ENCODE results near the gene GPR171. TPM values are rescaled to one million over a fixed set of nuclear protein-coding genes. Genes with fewer than 3 reads are reported as not detected.

Gene GPR171
- total and polyA plus RNA-seq, 2 of the 13 experiments (the other 11 are each of a cell fraction or from before 2014, with no cell fraction given) = not detected

DNA sequence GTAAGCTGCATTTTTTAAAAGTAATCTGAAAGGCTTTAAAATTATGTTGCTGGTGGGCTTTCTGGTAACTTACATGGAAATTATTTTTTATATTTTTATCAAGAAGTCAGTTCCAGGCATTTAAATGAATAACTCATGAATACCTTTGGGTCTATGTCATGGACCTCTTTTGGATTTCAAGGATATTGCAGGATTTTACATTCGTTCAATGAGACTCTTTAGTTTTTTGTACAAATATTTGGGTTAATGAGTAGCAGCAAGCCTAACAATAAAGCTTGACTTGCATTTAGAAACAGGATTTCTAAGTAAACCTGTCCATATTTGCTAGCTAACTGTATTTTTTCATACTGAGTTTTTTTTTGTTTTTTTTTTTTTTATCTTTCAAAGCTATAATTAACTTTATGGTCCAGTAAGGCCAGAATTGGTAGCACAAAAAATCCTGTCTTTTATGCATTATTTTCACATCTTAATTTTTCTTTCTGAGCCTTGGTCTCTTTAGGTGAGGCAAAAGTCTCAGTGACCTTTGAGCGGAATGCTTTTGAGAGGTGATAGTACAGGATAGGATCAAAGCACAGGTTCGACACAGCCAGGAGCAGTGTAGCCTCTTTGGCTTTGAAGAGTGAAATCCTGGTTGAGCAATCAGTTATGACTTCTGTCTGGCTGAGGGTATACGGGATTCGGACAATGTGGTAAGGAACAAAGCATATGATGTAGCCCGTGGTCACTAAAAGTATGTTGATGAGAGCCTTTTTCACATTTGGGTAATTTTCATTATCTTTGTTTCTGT, 4.8 kb downstream of the GPR171 start (continued):
- TF ChIP-seq ZBTB40 (IDR thresholded peaks at IDR 0.05) = peak; percentile 16; the same call in 1 of the 2 replicates
- peak; percentile 29; the same call in 1 of the 2 replicates for TF ChIP-seq ZBTB40 (CRISPR knock-in tag; IDR thresholded peaks at IDR 0.05)
- no peak for TF ChIP-seq ZNF350 (CRISPR knock-in tag; IDR thresholded peaks at IDR 0.05; ENCODE audit: borderline replicate concordance, low read depth)
- no peak for TF ChIP-seq FIP1L1 (IDR thresholded peaks at IDR 0.05; ENCODE audit: borderline replicate concordance, insufficient read depth, low read depth, low read length)
- TF ChIP-seq ARNT2 (CRISPR knock-in tag; IDR thresholded peaks at IDR 0.05; ENCODE audit: low read depth) = no peak
- no peak for TF ChIP-seq EED (CRISPR knock-in tag; IDR thresholded peaks at IDR 0.05)
- no peak for TF ChIP-seq NPAS2 (CRISPR knock-in tag; IDR thresholded peaks at IDR 0.05; ENCODE audit: borderline replicate concordance)
- TF ChIP-seq FOXK2 (IDR thresholded peaks at IDR 0.05) = no peak
- no peak for TF ChIP-seq NONO (IDR thresholded peaks at IDR 0.05)
- peak; percentile 71; the same call in 1 of the 2 replicates for TF ChIP-seq NONO (CRISPR knock-in tag; conservative IDR thresholded peaks at IDR 0.05)
- TF ChIP-seq, protein P1, sequence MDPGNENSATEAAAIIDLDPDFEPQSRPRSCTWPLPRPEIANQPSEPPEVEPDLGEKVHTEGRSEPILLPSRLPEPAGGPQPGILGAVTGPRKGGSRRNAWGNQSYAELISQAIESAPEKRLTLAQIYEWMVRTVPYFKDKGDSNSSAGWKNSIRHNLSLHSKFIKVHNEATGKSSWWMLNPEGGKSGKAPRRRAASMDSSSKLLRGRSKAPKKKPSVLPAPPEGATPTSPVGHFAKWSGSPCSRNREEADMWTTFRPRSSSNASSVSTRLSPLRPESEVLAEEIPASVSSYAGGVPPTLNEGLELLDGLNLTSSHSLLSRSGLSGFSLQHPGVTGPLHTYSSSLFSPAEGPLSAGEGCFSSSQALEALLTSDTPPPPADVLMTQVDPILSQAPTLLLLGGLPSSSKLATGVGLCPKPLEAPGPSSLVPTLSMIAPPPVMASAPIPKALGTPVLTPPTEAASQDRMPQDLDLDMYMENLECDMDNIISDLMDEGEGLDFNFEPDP (CRISPR knock-in tag; conservative IDR thresholded peaks at IDR 0.05) = no peak
- peak; percentile 95 for TF ChIP-seq ZNF614 (CRISPR knock-in tag; IDR thresholded peaks at IDR 0.05; ENCODE audit: borderline replicate concordance)
- TF ChIP-seq KDM5A (IDR thresholded peaks at IDR 0.05; ENCODE audit: borderline replicate concordance, low read length) = no peak; the same call in 1 of the 2 replicates
- TF ChIP-seq ZNF232 (CRISPR knock-in tag; IDR thresholded peaks at IDR 0.05; ENCODE audit: borderline replicate concordance) = no peak; the same call in 1 of the 2 replicates
- no peak for TF ChIP-seq ZNF256 (CRISPR knock-in tag; conservative IDR thresholded peaks at IDR 0.05)
- no peak for TF ChIP-seq ATF7-NPFF (CRISPR knock-in tag; IDR thresholded peaks at IDR 0.05; ENCODE audit: low read depth)
- TF ChIP-seq SPEN (CRISPR knock-in tag; IDR thresholded peaks at IDR 0.05; ENCODE audit: low read depth) = peak; percentile 64; the same call in 1 of the 2 replicates
- TF ChIP-seq TRIM24 (CRISPR knock-in tag; IDR thresholded peaks at IDR 0.05) = 0 out of 2 replicates have a peak, but pooled peaks have one; percentile 49
- TF ChIP-seq ZNF501 (CRISPR knock-in tag; IDR thresholded peaks at IDR 0.05) = no peak

Measured in HepG2 (cell line).